ENCODE results near the gene PRDX5. TPM values are rescaled to one million over a fixed set of nuclear protein-coding genes. Genes with fewer than 3 reads are reported as not detected.

The PRDX5 gene
- total RNA-seq, 2 experiments from 2014 or later = 31.7 to 33.1 TPM

DNA sequence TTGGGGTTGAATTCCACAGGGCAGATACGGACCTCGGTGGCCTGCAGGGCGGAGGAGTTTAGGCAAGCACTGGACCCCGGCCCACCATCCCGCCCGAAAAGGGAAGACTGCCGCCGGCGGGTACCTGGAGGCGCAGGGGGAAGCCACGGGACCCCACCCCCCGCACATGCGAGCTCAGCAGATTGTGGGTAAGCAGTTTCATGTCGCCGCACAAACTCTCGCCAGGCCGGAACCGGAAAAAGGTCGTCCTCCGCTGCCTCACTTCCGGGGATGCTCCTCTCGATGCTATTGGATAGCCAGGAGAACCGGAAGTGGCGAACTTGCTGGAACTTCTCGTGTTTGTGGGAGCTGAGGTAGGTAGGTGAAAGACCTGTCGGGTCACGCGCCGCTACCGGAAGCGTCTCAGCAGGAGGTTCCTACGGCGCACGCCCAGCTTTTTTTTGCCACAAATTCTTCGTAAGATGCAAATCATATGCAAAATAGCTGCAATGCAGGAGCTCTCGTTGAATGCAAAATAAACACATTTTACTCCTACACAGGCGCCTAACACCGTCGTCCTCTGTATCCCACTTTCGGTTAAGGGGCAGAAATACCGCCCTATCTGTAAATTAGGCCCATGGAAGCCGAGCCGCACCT lies 478 bp upstream of the PRDX5 start, which contains the start of gene TRMT112:
TRMT112 (minus strand) TSS at position 235 of the 636 bp plus-strand sequence; CDS start at position 202, 33 bp downstream.
- intact Hi-C loops (cut with DNase I, micrococcal nuclease) = loop anchor here (1.0 to 5.0 kb wide), 8 partner anchors 11 to 336 kb away; partner anchors contain the start of genes CCDC88B (in 1 of the 2), ESRRA (in 1 of the 2), GPR137 (in 1 of the 2) and RPS6KA4 (in 1 of the 2)
- TF ChIP-seq, protein P1, sequence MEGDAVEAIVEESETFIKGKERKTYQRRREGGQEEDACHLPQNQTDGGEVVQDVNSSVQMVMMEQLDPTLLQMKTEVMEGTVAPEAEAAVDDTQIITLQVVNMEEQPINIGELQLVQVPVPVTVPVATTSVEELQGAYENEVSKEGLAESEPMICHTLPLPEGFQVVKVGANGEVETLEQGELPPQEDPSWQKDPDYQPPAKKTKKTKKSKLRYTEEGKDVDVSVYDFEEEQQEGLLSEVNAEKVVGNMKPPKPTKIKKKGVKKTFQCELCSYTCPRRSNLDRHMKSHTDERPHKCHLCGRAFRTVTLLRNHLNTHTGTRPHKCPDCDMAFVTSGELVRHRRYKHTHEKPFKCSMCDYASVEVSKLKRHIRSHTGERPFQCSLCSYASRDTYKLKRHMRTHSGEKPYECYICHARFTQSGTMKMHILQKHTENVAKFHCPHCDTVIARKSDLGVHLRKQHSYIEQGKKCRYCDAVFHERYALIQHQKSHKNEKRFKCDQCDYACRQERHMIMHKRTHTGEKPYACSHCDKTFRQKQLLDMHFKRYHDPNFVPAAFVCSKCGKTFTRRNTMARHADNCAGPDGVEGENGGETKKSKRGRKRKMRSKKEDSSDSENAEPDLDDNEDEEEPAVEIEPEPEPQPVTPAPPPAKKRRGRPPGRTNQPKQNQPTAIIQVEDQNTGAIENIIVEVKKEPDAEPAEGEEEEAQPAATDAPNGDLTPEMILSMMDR (IDR thresholded peaks at IDR 0.05) = no peak
- peak; percentile 91 to 100 (median 95) for DNase-seq
- H3K36me3 Mint-ChIP-seq (ENCODE audit: low read depth) = peaks cover 62% of the 10 kb centered on the region
- Histone ChIP-seq H3K27ac (ENCODE audit: low read depth in 1 of 2, low read length in 2 of 2) (peak within 1 kb of the TSS; percentile 93 to 99), H3K36me3 (ENCODE audit: insufficient read depth, low read length) (peaks cover 41% of the 10 kb centered on the region), H3K9me3 (ENCODE audit: control insufficient read depth in 1 of 2, insufficient read depth in 1 of 2, low read length in 2 of 2) (no peaks in the 10 kb centered on the region), H3K27me3 (ENCODE audit: control insufficient read depth in 1 of 2, insufficient read depth in 2 of 2, low read length in 2 of 2) (no peaks in the 10 kb centered on the region), H3K4me1 (ENCODE audit: insufficient read depth, low read length) (peaks cover 40% of the 10 kb centered on the region), H3K4me3 (ENCODE audit: low read length) (peak within 1 kb of the TSS; percentile 96)
- POLR2A ChIA-PET = interaction anchor here (0.5 to 4.0 kb wide), 48 partner anchors 8 to 1744 kb away, joined by 3 to 105 read pairs (median 6); partner anchors contain the start of genes BAD, CATSPERZ, CCDC88B and EEF1G
- no peaks in the 10 kb centered on the region for H3K9me3 Mint-ChIP-seq
- CTCF ChIA-PET = interaction anchor here (0.8 to 3.0 kb wide), 19 partner anchors 13 to 336 kb away, joined by 3 to 39 read pairs (median 6); partner anchors contain the start of genes BAD, CCDC88B, DNAJC4 and ESRRA
- peak within 1 kb of the TSS; percentile 98 for H3K27ac Mint-ChIP-seq
- peak; percentile 77 for ATAC-seq (ENCODE audit: poor library complexity)
- peaks cover 47% of the 10 kb centered on the region for H3K4me1 Mint-ChIP-seq (ENCODE audit: low read depth)
- H3K4me3 Mint-ChIP-seq = peak within 1 kb of the TSS; percentile 92
- H3K27me3 Mint-ChIP-seq = no peaks in the 10 kb centered on the region

DNA sequence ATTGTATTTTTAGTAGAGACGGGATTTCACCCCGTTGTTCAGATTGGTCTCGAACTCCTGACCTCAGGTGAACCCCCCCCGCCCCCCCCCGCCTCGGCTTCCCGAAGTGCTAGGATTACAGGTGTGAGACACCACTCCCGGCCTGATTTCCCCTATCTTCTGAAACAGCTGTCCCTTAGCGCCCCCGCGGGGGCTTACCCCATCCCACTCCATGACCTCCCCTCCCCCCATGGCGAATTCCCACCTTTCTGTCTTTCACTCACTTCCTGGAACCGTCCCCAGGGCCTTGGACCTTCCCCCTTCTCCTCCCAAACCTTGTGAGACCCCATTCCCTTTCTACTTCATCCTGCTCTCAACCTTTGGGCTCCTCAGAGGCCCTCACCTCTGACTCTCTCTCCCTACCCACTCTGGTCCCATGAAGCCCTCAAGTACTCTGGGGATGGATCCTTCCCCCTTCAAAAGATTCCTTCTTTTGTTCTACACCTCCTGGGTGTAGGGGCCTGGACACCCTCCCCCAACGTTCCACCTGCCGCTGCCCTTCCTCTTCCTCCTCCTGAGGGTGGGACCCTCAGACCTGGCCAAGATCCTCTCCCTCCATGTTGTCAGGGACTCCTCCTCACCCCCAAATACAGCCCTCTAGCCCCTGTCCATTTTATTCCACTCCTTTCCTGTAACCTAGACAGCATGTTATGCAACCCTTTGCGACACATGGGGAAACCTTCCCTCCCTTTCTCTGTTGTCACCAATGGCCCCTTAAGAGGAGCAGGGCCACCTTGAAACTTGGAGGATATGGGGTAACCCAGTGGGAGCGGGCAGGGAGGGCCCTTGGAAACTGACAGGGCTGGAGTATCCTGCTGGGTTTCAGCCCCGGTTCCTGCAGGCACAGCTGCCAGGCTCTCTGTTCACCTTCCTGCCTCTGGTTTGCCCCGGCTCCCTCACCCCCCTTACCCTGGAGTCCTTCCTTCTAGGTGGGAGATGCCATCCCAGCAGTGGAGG lies 1.1 kb downstream of the PRDX5 start:
- peak in 1 of 14 experiments; percentile 32 for DNase-seq
- POLR2A ChIA-PET = interaction anchor here (1.3 to 4.0 kb wide), 10 partner anchors 15 to 1479 kb away, joined by 6 to 105 read pairs (median 36); partner anchors contain the start of genes CATSPERZ, CCDC88B, ESRRA and FERMT3
- Histone ChIP-seq H3K36me3 (ENCODE audit: insufficient read depth, low read length) (peaks cover 38% of the 10 kb centered on the region), H3K27ac (ENCODE audit: low read depth in 1 of 2, low read length in 2 of 2) (peak overlapping the region; percentile 64 to 85), H3K4me1 (ENCODE audit: insufficient read depth, low read length) (peaks cover 33% of the 10 kb centered on the region), H3K27me3 (ENCODE audit: control insufficient read depth in 1 of 2, insufficient read depth in 2 of 2, low read length in 2 of 2) (no peaks in the 10 kb centered on the region), H3K4me3 (ENCODE audit: low read length) (peak overlapping the region; percentile 96), H3K9me3 (ENCODE audit: control insufficient read depth in 1 of 2, insufficient read depth in 1 of 2, low read length in 2 of 2) (no peaks in the 10 kb centered on the region)
- Mint-ChIP-seq H3K4me1 (ENCODE audit: low read depth) (peaks cover 38% of the 10 kb centered on the region), H3K9me3 (no peaks in the 10 kb centered on the region), H3K27me3 (no peaks in the 10 kb centered on the region), H3K4me3 (peak overlapping the region; percentile 92), H3K27ac (peak overlapping the region; percentile 98), H3K36me3 (ENCODE audit: low read depth) (peaks cover 48% of the 10 kb centered on the region)
- TF ChIP-seq, protein P1 (IDR thresholded peaks at IDR 0.05) = no peak
- CTCF ChIA-PET = interaction anchor here (1.5 to 3.0 kb wide), 8 partner anchors 13 to 114 kb away, joined by 3 to 39 read pairs (median 14); partner anchors contain the start of genes BAD, CCDC88B and ESRRA
- no peak for ATAC-seq (ENCODE audit: poor library complexity)
- intact Hi-C loops (cut with DNase I, micrococcal nuclease) = loop anchor here (1.0 to 5.0 kb wide), 3 partner anchors 19 to 40 kb away; partner anchors contain the start of gene RPS6KA4 (in 2 of the 2)

DNA sequence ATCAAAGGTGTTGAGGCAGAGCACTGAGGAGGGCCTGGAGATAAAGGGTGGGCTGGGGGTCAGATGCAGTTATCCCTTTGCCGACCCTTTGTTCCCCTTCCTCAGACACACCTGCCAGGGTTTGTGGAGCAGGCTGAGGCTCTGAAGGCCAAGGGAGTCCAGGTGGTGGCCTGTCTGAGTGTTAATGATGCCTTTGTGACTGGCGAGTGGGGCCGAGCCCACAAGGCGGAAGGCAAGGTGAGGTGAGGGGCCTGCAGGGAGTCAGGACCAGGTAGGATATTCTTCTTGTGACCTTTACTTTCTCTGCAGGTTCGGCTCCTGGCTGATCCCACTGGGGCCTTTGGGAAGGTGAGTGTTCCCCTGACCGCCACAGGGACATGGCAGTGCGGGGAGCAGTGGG lies 2.6 kb downstream of the PRDX5 start:
- Mint-ChIP-seq H3K9me3 (no peaks in the 10 kb centered on the region), H3K27ac (peak overlapping the region; percentile 98), H3K4me1 (ENCODE audit: low read depth) (peaks cover 38% of the 10 kb centered on the region), H3K27me3 (no peaks in the 10 kb centered on the region), H3K36me3 (ENCODE audit: low read depth) (peaks cover 48% of the 10 kb centered on the region), H3K4me3 (peak overlapping the region; percentile 62)
- Histone ChIP-seq H3K36me3 (ENCODE audit: insufficient read depth, low read length) (peaks cover 23% of the 10 kb centered on the region), H3K27ac (ENCODE audit: low read depth in 1 of 2, low read length in 2 of 2) (no peak overlapping the region), H3K4me1 (ENCODE audit: insufficient read depth, low read length) (peaks cover 33% of the 10 kb centered on the region), H3K4me3 (ENCODE audit: low read length) (no peak overlapping the region), H3K9me3 (ENCODE audit: control insufficient read depth in 1 of 2, insufficient read depth in 1 of 2, low read length in 2 of 2) (no peaks in the 10 kb centered on the region), H3K27me3 (ENCODE audit: control insufficient read depth in 1 of 2, insufficient read depth in 2 of 2, low read length in 2 of 2) (no peaks in the 10 kb centered on the region)
- POLR2A ChIA-PET = no interaction called here
- TF ChIP-seq, protein P1 (IDR thresholded peaks at IDR 0.05) = no peak
- DNase-seq (peak in 1 of 14 experiments; percentile 14), ATAC-seq (ENCODE audit: poor library complexity) (no peak)
- CTCF ChIA-PET = no interaction called here
- intact Hi-C loops (cut with DNase I, micrococcal nuclease) = no loop called here
